BE2C (cell line): ENCODE data around the gene VEZT. TPM values are rescaled to one million over a fixed set of nuclear protein-coding genes. Genes with fewer than 3 reads are reported as not detected.

Source experiments
- DNase-seq: peaks from one replicate; pipeline ENCODE4 v3.0.0-alpha.2; 2020
- H3K27me3 ChIP-seq: fragments of 250-450 bp; sonication (Bioruptor Pico); 2 replicates; pipeline ENCODE4 v1.5.1; 2020; ENCODE audit warnings: mild to moderate bottlenecking
- H3K36me3 ChIP-seq: fragments of 250-450 bp; sonication (Bioruptor Pico); 2 replicates; pipeline ENCODE4 v1.5.1; 2020; ENCODE audit warnings: mild to moderate bottlenecking
- H3K4me1 ChIP-seq: fragments of 250-450 bp; sonication (Bioruptor Pico); 2 replicates; pipeline ENCODE4 v1.5.1; 2020
- H3K4me3 ChIP-seq: 2 replicates; pipeline ENCODE4 v1.5.1; 2011; ENCODE audit warnings: low read depth, low read length
- H3K9me3 ChIP-seq: fragments of 250-450 bp; sonication (Bioruptor Pico); 2 replicates; pipeline ENCODE4 v1.5.1; 2020
- polyA plus RNA-seq: library from polyadenylated mRNA; unstranded; fragments of >200 nt; gene quantifications from one replicate; pipeline ENCODE4 v1.2.1, GENCODE V29; 2012; ENCODE audit warnings: low read depth, missing spikeins; ENCODE audit not compliant: insufficient read length, insufficient read depth
- TF ChIP-seq, protein P1 (sequence below): IDR thresholded peaks from 2 replicates; pipeline ENCODE4 v1.5.1; 2012; ENCODE audit warnings: mild to moderate bottlenecking, low read depth, low read length

Gene VEZT, protein sequence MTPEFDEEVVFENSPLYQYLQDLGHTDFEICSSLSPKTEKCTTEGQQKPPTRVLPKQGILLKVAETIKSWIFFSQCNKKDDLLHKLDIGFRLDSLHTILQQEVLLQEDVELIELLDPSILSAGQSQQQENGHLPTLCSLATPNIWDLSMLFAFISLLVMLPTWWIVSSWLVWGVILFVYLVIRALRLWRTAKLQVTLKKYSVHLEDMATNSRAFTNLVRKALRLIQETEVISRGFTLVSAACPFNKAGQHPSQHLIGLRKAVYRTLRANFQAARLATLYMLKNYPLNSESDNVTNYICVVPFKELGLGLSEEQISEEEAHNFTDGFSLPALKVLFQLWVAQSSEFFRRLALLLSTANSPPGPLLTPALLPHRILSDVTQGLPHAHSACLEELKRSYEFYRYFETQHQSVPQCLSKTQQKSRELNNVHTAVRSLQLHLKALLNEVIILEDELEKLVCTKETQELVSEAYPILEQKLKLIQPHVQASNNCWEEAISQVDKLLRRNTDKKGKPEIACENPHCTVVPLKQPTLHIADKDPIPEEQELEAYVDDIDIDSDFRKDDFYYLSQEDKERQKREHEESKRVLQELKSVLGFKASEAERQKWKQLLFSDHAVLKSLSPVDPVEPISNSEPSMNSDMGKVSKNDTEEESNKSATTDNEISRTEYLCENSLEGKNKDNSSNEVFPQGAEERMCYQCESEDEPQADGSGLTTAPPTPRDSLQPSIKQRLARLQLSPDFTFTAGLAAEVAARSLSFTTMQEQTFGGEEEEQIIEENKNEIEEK
- polyA plus RNA-seq, result 48.4 TPM

DNA sequence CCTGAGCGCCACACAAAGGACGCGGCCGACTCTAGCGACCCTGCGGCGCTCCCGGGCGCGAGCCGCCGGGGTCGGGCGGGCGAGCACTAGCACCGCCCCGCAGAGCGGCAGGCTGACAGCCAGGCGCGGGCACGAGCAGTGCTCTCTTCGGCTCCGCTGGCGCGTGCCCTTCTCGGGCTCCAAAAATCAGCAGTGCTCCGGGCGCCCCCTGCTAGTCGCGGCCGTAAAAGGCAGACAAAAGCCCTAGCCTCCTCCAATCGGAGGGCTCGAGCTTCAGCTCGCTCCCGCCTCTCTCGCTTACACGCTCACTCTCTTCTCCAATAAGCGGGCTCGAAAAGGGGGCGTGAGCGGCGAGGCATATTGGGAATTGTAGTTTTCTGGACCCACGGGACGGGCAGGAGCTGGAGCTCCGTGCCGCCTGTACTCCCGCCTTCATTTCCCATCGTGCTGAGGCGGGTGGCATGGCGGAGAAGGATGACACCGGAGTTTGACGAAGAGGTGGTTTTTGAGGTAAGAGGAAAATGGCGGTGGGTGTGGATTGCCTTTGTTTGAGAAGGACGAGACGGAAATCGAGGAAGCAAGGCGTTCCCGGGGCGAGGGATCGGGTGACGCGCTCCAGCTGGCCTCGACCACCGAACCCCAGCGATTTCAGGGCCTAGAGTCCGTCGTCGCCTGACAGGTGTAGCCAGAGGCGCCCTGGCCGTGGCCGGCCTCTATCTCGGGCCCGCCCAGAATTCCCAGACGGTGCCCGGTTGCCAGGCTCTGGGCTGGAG, at the start of gene VEZT, which contains the start of gene FGD6:
VEZT (plus strand) TSS at position 431 of the 773 bp plus-strand sequence; CDS start at position 475, 44 bp downstream.
FGD6 (minus strand) TSS at position 91 of the 773 bp plus-strand sequence. CDS start 227 bp downstream, outside the sequence.
- TF ChIP-seq, protein P1, sequence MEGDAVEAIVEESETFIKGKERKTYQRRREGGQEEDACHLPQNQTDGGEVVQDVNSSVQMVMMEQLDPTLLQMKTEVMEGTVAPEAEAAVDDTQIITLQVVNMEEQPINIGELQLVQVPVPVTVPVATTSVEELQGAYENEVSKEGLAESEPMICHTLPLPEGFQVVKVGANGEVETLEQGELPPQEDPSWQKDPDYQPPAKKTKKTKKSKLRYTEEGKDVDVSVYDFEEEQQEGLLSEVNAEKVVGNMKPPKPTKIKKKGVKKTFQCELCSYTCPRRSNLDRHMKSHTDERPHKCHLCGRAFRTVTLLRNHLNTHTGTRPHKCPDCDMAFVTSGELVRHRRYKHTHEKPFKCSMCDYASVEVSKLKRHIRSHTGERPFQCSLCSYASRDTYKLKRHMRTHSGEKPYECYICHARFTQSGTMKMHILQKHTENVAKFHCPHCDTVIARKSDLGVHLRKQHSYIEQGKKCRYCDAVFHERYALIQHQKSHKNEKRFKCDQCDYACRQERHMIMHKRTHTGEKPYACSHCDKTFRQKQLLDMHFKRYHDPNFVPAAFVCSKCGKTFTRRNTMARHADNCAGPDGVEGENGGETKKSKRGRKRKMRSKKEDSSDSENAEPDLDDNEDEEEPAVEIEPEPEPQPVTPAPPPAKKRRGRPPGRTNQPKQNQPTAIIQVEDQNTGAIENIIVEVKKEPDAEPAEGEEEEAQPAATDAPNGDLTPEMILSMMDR, result peak; percentile 56

DNA sequence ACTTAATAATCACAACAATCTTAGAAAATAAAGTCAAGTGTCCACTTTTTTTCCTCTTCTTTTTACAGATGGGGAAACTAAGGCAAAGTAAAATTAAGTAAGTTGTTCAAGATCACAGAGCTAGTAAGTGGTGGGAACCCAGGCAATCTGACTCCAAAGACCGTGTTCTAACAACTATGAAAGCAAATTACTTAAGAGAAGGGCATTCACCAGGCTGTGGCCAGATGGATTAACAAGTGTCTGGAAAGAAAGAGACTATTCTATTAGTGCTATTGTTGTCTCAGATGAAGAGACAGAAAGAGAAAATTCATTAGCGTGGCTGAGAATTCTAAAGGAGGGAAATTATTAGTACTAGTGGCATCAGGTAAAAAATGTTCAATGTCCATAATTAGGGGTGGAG, 48.9 kb upstream of the VEZT start:
- H3K4me3 ChIP-seq, result no peak overlapping the region
- DNase-seq, result no peak
- H3K27me3 ChIP-seq, result no peaks in the 10 kb centered on the region
- H3K36me3 ChIP-seq, result no peaks in the 10 kb centered on the region
- no peaks in the 10 kb centered on the region for H3K9me3 ChIP-seq
- H3K4me1 ChIP-seq, result peaks cover 6% of the 10 kb centered on the region; the same call in 1 of the 2 replicates
- TF ChIP-seq, protein P1, result no peak

More for the DNA sequence above, at the start of gene VEZT, which contains the start of gene FGD6:
- no peaks in the 10 kb centered on the region for H3K36me3 ChIP-seq
- peak; percentile 99 for DNase-seq
- peak within 1 kb of the TSS; percentile 93 for H3K4me3 ChIP-seq
- H3K9me3 ChIP-seq, result no peaks in the 10 kb centered on the region
- no peaks in the 10 kb centered on the region for H3K27me3 ChIP-seq
- peaks cover 4% of the 10 kb centered on the region; the same call in 1 of the 2 replicates for H3K4me1 ChIP-seq

DNA sequence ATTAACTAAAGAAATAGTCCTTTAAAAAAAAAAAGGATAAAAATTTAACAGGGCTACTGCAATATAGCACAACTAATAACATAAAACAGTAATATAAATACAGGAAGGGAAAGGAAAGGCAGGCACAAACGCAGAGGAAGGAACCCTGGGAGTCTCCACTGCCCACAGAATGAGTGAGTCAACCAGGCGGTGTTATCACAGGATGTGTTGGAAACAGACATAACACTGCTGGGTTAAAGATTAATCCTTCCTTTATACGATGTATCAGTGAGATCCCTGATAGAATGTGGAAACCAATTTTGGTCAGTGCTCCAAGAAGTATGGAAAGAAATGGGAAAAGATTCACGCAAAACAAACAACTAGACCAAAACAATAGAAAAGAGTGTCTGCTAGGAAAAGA, 48.2 kb upstream of the VEZT start:
- TF ChIP-seq, protein P1, result no peak
- H3K4me1 ChIP-seq, result peaks cover 10% of the 10 kb centered on the region; the same call in 1 of the 2 replicates
- no peak for DNase-seq
- H3K36me3 ChIP-seq, result no peaks in the 10 kb centered on the region
- no peaks in the 10 kb centered on the region for H3K9me3 ChIP-seq
- no peaks in the 10 kb centered on the region for H3K27me3 ChIP-seq
- H3K4me3 ChIP-seq, result no peak overlapping the region

DNA sequence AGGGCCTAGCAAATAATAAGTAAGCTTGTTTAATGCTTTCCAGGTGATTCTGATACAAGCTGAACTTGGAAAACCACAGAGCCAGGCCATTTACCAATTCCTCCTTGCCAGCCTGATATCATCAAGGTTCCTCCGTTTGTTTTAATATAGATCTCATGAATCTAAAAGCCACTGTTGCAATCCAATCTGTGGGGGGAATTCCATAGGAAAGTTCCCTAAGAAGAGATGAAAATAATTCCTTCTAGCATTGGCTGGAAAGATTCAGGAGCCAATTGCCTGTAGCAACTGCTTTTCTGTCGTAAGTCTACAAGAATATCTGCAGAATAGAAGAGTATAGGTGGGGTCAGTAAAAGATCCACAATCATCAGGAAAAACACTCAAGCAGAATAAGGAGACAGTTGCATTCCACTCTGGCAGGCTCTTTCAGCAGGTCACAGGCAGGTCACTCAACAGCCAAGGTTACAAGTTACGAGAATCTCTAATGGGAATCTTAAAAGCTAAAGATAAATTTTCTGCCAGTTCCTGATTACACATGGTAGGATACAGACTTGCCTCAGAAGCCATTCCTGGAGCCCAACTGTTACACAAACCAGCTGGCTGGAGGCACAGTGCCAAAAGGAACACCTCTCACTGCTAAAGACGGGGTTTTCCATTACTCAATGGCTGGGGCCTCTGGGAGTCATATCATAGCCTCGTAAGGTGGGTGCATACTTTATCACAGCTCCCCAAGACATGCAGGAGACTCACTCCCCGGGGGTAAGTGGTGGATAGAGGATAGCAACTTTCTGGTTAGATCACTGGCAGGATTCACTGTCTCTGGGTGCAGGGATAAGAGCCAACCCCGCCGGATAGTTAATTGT, 44.0 kb upstream of the VEZT start:
- DNase-seq, result peak; percentile 58
- Histone ChIP-seq H3K4me3 (no peak overlapping the region), H3K36me3 (no peaks in the 10 kb centered on the region), H3K9me3 (no peaks in the 10 kb centered on the region), H3K4me1 (peaks cover 10% of the 10 kb centered on the region; the same call in 1 of the 2 replicates), H3K27me3 (no peaks in the 10 kb centered on the region)
- TF ChIP-seq, protein P1, result no peak

DNA sequence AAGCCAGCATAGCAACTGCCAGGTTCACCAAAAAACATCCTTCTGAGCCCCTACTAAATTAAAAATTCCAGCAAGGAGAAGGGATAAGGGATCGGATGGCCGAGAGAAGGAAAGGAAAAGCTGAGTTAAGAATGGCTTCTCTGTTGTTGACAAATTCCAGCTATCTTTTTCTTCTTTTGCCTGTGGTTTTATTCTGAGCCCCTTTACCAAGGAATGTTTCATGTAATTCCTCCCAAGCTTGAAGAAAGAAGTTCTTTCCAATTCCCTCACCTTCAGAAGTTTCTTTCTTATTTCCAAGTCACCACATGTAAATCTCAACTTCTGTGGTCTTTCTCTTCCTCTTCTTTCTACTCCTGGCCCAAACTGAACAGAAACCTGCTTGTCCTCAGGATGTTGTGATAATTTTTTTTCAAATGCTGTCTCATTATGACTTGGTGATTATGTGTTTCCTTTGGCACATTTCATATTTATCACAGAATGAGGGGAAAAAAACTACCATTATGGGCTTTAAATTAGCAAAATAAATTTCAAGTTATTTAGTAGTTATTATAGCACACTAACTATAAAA, 40.3 kb upstream of the VEZT start:
- Histone ChIP-seq H3K36me3 (no peaks in the 10 kb centered on the region), H3K9me3 (no peaks in the 10 kb centered on the region), H3K27me3 (no peaks in the 10 kb centered on the region), H3K4me1 (peaks cover 10% of the 10 kb centered on the region; the same call in 1 of the 2 replicates), H3K4me3 (no peak overlapping the region)
- TF ChIP-seq, protein P1, result no peak
- DNase-seq, result no peak
